Stimulated activated CD8-positive, alpha-beta memory T cell treated with anti-CD3 and anti-CD28 coated beads, Interleukin-15, amount 100 ng/mL, for 48 hours (primary cell): ENCODE measurements around the gene YIF1A.
"Not testable (repeated sequence)": the region's sequence is repeated elsewhere in the genome, so short reads cannot be mapped to it uniquely, and the experiment has no call there.

Experiments
- DNase-seq, 2 donors: peaks; one replicate each; pipeline ENCODE4 v3.0.0-alpha.2; 2020; ENCODE audit warnings: low read depth in 2 of 2

Gene YIF1A

DNA sequence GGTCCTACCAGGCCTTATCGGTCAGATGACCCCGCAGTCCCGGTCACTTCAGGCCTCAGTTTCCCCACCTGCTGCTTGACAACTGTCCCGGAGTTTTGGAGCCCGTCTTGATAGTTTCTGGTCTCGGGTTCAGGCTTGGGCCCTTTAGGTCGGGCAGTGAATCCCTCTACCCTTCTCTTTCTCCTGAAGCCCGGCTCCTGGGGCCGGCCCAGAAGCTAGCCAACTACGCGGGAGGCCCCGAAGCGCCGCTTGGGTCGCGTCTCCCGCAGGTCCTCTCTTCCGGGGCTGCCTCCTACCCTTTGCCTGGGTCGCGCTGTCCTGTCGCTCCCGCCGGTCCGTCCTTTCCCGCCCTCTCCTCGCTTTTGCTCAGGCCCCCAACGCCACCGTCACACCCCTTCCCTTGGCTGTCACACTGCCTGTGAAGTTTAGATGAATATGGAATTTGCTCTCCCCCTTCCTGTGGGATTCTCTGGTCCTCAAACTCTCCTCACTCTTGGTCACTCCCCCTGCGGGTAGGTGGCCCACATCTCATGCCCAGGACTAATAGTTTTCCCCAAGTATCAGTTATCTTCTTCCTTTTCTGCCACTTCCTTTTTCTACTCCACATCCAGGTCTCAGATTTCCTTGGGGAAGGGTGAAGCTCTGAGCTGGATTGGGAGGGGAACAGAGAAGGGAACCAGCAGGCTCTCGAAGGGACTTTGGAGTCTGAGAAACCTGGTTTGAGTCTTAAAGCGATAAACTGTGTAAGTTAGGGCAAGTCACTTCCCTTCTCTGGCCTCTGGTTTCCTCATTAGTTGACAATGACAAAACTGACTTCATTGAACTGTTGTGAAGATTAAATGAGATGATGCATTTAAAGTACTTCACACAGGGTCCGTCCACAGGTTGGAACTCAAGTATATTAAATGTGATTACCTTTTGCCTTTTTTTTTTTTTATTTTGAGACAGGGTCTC is 19.7 kb downstream of the YIF1A start:
- DNase-seq: no peak

- peak; percentile 100 for DNase-seq
Observed at GRCh38 chr11:66268244-66268951, 20.5 kb downstream of the YIF1A start, which contains the start of gene RAB1B. Gene RAB1B, plus strand, starts transcription at chr11:66268639. Its CDS starts 41 bp downstream, at chr11:66268680.

DNA sequence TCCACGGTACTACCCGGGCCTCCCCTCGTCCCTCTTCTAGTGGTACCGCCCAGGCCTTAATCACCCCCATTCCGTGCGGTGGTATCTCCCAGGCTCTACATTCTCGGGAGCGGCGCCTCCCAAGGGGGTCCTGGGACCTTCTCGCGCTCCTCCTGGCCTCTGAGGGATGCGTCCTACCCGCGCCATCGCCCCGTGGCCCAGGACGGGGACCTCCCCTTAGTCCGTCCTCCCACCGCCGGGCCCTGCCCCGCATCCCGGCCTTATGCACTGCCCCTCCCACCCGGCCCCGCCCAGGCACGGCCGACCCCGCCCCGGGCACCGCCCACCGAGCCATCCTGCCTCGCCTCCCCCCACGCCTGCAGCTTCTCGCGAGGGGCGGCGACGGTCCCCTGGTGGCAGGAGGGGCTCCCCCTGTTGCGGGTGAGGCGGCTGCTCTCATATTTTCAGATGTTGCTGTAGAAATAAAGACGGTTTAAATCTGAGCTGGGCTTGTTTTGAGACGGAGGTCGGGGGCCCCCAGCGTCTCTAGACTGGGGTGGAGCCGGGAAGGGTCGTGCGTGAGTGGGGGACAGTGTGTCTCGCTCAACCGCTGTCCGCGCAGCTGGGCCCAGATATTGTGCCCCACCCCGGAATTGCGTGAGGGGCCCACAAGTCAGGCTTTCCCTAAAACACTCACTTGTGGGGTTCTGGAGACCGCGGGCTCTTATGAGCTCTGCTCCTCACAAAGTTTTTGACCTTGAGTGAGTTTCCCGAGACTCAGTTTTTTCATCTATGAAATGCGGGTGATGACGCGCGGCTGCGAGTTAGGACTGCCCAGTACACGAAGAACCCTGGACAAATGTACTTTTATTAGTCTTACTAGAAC is 21.3 kb downstream of the YIF1A start:
- peak; percentile 79 to 83 for DNase-seq

GRCh38 chr11:66267039-66267378 is 21.9 kb downstream of the YIF1A start:
- no peak for DNase-seq

DNA sequence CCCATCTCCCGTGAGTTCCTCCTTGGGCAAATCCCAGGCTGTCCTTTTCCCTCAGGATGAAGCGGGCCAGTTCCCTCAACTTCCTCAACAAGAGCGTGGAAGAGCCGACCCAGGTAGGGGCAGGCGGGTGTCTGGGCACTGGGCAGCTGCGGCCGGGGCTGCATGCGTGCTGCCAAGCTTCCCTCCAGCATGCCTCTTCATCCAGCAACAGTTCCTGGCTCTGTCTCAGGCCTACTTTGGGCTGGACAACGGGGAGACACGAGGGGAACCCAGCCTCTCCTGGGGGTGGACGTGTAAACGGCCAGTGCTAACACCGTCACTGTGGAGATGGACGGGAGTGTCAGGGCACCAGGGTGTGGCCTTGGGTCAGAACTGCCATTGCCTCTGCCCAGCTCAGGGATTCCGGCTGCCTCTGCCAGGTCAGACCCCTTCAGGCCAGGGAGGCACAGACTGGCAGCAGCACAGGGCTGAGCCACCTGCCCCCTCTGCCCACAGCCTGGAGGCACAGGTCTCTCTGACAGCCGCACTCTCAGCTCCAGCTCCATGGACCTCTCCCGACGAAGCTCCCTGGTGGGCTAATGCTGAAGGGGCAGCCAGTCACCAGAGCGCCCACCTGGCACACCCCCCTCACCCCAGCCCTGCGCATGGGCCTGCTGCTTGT is 22.4 kb downstream of the YIF1A start:
- DNase-seq: no peak

DNA sequence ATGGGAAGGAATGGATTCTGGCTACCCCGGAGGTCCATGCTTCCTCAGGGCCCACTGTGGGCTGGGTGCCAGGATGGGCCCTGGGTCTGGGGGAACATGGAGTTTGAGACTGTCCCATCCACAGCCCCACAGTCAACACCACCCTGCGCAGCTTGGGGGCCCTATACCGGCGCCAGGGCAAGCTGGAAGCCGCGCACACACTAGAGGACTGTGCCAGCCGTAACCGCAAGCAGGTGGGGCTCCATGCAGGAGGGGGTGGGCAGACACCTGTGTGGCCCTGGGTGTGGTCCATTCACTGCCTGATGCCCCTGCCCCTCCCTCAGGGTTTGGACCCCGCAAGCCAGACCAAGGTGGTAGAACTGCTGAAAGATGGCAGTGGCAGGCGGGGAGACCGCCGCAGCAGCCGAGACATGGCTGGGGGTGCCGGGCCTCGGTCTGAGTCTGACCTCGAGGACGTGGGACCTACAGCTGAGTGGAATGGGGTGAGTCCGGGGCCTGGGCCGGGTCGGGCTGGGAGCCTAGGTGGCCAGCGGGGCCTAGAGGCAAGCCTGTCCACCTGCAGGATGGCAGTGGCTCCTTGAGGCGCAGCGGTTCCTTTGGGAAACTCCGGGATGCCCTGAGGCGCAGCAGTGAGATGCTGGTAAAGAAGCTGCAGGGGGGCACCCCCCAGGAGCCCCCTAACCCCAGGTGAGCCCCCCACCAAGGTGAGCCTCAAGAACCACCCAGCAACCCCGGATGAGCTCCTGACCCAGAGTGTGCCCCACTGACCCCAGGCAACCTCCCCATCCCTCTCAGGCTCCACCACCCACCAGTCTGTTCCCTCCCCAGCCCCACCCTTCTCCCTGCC is 23.2 kb downstream of the YIF1A start:
- DNase-seq: no peak

DNA sequence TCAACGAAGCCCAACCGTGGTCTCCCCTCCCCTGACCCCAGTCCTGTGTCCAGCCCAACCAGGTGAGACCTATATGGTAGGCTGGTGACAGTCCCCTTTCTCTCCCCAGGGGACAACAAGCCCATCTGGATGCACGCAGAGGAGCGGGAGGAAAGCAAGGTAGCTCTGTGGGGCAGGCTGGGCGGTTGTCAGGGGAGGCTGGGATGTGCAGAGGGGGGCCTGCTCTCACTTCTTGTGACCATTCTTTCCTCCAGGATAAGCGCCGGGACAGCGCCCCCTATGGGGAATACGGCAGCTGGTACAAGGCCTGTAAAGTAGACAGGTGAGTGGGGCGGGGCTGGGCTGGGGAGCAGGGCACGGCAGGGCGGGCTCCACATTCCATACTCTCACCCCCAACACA is 24.0 kb downstream of the YIF1A start:
- no peak for DNase-seq

- DNase-seq: no peak
Observed at GRCh38 chr11:66264383-66264782, 24.6 kb downstream of the YIF1A start.

DNA sequence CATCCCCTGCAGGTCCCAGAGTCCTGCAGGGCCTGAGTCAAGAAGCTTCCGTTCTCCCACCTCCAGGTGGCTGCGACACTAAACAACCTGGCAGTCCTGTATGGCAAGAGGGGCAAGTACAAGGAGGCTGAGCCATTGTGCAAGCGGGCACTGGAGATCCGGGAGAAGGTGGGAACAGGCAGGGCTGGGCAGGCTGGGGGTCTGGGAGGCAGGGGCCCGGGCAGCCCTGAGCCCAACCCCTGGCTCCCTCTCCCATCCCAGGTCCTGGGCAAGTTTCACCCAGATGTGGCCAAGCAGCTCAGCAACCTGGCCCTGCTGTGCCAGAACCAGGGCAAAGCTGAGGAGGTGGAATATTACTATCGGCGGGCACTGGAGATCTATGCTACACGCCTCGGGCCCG is 25.2 kb downstream of the YIF1A start:
- no peak for DNase-seq

GRCh38 chr11:66263231-66263630 is 25.7 kb downstream of the YIF1A start:
- no peak for DNase-seq

DNA sequence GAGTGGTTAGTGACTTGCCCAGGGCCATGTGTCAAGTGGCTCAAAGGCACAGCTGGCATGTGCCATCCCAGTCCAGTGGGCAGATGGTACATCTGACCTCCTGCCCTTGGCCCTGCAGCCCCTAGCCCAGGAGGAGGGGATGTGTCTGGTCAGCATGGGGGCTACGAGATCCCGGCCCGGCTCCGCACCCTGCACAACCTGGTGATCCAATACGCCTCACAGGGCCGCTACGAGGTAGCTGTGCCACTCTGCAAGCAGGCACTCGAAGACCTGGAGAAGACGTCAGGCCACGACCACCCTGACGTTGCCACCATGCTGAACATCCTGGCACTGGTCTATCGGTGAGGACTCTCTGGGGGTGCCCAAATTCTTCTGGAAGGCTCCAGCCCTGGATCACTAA is 26.2 kb downstream of the YIF1A start:
- DNase-seq: no peak

GRCh38 chr11:66262191-66262590 is 26.8 kb downstream of the YIF1A start:
- DNase-seq: no peak

DNA sequence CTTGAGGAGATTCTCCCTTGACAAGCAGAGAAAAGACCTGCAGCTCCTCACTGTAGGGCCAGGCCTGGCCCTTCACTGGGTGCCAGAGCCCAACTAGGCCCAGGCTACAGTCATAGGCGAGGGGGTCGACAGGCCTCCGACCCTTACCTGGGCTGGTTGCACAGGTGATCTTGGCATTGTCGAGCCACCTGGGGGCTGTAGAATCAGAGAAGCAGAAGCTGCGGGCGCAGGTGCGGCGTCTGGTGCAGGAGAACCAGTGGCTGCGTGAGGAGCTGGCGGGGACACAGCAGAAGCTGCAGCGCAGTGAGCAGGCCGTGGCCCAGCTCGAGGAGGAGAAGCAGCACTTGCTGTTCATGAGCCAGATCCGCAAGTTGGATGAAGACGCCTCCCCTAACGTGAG is 27.4 kb downstream of the YIF1A start:
- no peak for DNase-seq

DNA sequence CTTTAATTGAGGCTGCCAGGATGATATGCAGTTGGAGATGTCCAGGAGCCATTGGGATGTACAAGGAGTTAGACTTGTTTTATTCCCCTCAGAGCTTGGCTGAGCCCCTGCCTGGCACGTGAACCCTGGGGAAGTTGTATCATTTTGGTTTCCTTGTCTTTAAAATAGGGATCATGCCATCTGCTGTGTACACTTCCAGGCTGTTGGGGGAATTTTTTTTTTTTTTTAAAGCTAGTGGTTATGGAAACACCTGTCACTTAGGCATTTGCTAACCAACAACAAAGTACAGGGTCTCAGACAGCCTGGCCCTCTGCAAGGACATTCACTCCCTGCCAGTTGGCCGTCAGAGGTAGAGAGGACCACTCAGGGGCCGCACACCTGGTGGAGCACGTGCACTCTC is 29.0 kb downstream of the YIF1A start:
- DNase-seq: no peak

DNA sequence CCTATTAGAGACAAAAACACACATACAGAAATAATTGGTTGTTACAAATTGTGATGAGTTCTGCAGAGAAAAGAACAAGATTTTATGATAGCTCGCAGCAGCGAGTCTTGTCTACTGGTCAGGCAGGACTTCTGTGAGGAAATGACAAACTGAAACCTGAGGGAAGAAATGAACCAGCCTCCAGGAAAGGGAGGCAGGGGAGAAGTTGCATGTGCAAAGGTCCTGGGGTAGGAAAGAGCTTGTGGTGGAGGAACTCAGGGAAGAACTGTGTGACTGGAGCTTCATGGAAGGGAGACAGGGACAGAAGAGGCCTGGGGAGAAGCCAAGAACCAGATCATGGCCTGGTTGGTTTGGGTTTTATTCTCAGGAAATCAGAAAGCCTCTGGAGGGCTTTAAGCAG is 29.7 kb downstream of the YIF1A start:
- DNase-seq: no peak

- no peak for DNase-seq
Observed at GRCh38 chr11:66258473-66258893, 30.5 kb downstream of the YIF1A start.

- DNase-seq: not testable (repeated sequence)
Observed at GRCh38 chr11:66253081-66253480, 35.9 kb downstream of the YIF1A start.

- DNase-seq: no peak
Observed at GRCh38 chr11:66251809-66252208, 37.1 kb downstream of the YIF1A start.

DNA sequence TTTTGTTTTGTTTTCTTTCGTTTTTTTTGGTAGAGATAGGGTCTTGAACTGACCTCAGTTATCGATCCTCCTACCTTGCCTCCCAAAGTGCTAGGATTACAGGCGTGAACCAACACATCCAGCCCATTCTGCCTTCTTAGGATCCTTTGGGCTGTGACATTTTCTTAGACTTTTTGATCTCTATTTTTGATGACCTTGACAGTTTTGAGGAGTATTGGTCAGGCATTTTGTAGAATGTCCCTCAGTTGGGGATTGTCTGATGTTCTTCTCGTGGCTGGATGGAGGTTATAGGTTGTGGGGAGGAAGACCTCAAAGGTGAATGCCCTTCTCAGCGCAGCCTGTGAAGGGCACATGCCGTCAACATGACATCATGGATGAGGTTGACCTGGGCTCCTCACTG is 40.0 kb downstream of the YIF1A start:
- no peak for DNase-seq

DNA sequence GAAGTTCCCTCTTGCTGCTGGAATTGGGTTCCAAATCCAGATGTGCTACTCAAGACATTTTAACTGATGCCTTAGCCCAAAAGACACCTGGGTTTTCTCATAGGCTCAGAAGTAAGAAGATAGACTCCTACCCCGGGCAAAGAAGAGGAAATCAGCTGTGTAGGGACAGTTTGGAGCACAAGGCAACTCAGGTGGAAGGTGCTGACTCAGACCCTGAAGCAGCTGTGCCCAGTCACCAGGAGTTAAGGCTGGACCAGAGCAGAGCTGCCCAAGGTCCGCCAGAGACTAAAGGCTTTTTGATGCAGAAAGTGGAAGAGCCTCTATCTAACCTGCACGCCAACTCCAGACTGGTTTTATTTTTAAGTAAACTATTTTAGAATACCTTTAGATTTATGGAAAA is 41.1 kb downstream of the YIF1A start:
- DNase-seq: no peak

DNA sequence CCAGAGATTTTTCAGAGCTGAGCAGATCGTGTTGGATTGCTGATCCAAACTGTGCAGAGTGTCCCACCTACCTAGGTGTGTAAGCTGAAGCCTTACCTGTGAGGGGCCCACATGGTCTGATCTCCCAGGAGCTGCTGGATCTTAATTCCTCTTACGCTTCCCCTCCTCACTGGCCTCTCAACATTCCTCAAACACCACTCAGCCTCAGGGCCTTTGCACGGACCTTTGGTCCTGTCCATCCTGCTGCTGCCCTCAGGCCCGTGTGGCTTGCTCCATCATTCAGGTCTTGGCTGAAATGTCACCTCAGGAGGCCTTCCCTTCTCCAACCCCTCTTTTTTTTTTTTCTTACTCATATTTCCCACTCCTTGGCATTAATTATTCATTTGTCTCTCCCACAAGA is 41.6 kb downstream of the YIF1A start:
- DNase-seq: no peak
